NCI-H2081 (cell line): ENCODE results near the gene GOLGA8T.
"Not testable (repeated sequence)": the region's sequence is repeated elsewhere in the genome, so short reads cannot be mapped to it uniquely, and the experiment has no call there.

Experiments
- DNase-seq, 2 experiments: peaks; one replicate each; lab custom pipeline; 2025; lab: John Stamatoyannopoulos, UW

The GOLGA8T gene, protein sequence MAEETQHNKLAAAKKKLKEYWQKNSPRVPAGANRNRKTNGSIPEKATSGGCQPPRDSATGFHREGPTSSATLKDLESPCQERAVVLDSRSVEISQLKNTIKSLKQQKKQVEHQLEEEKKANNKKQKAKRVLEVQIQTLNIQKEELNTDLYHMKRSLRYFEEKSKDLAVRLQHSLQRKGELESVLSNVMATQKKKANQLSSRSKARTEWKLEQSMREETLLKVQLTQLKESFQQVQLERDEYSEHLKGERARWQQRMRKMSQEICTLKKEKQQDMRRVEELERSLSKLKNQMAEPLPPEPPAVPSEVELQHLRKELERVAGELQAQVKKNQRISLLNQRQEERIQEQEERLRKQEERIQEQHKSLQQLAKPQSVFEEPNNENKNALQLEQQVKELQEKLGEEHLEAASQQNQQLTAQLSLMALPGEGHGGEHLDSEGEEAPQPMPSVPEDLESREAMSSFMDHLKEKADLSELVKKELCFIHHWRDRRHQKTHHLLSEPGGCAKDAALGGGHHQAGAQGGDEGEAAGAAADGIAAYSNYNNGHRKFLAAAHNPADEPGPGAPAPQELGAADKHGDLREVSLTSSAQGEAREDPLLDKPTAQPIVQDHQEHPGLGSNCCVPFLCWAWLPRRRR

DNA sequence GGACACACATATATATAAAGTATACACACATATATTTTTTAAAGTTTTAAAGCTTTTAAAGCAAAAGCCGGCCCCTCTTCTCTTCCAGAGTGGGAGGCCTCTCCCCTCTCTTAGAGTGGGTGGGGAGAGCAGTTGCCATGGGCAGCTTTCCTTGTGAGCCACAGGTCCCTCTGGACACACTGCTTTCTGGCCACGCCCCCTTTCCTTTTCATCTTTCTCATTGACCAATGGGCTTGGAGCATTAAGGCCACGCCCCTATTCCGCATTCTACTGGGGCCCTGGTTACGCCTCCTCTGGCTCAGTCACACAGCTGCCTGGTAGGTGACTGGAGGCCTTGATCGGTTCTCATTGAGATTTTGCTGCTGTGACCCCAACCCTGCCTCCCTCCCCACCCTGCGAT is at the start of gene GOLGA8T:
TSS of gene GOLGA8T (plus strand) at position 301 of the 400 bp plus-strand sequence. CDS start at position 399, 98 bp downstream.
- DNase-seq = not testable (repeated sequence)

DNA sequence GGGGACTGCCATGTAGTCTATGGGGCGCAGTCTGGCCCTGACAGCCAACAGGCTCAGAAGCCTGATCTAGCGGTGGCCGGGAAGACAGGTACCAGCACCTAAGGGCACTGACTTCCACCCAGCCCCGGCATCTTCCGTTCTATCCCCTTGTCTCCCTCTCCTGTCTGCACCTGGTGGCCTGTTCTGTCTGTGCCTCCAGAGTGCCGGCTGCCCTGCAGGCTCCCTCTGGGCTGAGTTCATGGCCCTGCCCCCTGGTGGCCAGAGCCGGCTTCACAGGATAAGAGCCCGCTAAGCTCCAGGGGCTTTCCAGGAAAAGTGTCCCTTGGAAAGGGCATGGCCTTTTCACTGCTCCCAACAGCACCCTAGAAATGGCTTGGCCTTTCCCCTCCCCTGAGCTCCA is 37.0 kb upstream of the GOLGA8T start:
- DNase-seq = not testable (repeated sequence)

DNA sequence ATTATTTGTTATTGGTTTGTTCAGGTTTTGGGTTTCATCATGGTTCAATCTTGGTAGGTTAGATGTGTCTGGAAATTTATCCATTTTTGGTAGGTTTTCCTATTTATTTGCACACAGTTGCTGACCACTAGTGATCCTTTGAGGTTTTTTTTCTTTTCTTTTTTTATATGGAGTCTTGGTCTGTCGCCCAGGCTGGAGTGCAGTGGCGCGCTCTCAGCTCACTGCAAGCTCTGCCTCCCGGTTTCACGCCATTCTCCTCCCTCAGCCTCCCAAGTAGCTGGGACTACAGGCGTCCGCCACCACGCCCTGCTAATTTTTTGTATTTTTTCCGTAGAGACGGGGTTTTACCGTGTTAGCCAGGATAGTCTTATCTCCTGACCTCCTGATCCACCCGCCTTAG is 32.0 kb upstream of the GOLGA8T start:
- DNase-seq = not testable (repeated sequence)

DNA sequence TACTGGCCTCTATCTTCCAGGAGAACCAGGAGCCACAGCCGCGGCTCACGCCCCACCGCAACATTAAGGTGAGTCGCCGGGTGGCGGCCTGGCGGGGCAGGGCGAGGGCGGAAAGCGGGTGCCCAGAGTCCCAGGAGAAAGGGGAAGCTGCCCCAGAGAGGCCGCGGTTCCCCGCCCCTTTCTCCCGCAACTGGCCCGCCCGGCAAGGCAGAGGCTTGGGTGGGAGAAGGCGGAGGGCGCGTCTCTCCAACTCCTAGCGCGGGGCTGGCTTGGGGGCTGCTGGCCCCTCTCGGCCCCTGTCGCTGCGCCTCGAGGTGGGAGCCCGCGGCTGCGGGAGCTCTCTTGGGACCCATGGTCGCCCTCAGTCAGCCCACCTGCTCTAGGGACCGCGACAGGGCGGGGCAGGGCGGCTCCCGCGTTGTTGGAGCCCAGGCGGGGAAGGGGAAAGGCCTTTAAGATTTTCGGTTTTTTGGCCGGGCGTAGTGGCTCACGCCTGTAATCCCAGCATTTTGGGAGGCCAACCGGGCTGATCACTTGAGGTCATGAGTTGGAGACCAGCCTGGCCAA is 30.8 kb upstream of the GOLGA8T start:
- DNase-seq = not testable (repeated sequence)

DNA sequence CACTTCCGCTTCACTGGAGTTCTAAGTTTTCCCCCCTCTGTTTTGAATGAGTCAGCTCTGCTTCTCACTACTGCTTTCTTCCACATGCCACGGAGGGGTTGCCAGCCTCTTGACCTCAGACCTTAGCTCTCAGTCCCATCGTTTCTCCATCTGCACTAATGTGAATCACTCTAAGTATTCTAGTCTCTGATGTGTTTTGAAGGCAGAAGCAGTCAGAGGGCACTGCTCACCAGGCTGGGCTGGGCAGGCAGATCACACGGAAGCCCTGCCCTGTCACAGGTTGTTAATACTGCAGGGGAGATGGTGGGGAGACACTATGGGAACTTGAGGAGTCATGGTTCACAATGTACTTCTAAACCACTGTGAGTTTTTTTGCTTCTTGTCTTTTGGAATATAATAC is 24.3 kb upstream of the GOLGA8T start:
- not testable (repeated sequence) for DNase-seq

DNA sequence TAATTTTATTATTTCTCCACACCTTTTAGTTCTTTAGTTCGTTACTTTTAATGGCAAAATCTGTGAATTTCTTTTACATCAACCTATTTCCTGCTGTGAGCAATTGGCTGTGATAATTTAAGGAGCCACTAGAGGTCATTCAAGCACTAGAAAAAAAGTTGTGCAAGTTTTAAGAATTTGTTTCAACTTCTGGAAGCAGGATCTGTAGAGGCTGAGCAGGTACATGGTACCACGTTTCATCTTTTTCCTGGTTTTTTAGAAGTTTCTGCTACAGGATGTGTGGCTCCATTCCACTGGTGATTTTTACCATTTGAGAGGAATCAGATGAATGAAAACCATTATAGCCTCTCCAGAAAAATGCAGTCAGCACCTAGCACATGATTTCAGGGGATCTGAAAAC is 4.8 kb upstream of the GOLGA8T start:
- not testable (repeated sequence) for DNase-seq

DNA sequence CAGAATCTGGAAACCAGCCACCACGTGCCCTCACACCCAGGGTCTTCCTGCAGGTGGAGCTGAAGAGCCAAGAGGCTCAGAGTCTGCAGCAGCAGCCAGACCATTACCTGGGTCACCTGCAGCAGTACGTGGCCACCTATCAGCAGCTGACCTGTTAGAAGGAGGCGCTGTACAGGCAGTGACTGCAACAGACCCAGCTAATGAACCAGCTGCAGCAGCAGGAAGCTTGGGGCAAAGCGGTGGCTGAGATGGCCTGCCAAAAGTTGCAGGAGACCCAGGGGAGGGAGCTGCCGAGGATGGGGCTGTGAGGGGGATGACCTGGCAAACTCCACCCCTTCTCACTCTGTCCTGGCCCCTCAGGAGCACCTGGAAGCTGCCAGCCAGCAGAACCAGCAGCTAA is 8.4 kb downstream of the GOLGA8T start:
- not testable (repeated sequence) for DNase-seq

DNA sequence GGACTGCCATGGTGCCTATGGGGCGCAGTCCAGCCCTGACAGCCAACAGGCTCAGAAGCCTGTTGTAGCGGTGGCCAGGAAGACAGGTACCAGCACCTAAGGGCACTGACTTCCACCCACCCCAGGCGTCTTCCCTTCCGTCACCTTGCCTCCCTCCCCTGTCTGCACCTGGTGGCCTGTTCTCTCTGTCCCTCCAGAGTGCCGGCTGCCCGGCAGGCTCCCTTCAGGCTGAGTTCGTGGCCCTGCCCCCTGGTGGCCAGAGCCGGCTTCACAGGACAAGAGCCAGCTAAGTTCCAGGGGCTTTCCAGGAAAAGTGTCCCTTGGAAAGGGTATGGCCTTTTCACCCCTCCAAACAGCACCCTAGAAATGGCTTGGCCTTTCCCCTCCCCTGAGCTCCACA is 15.0 kb downstream of the GOLGA8T start:
- DNase-seq = not testable (repeated sequence)

DNA sequence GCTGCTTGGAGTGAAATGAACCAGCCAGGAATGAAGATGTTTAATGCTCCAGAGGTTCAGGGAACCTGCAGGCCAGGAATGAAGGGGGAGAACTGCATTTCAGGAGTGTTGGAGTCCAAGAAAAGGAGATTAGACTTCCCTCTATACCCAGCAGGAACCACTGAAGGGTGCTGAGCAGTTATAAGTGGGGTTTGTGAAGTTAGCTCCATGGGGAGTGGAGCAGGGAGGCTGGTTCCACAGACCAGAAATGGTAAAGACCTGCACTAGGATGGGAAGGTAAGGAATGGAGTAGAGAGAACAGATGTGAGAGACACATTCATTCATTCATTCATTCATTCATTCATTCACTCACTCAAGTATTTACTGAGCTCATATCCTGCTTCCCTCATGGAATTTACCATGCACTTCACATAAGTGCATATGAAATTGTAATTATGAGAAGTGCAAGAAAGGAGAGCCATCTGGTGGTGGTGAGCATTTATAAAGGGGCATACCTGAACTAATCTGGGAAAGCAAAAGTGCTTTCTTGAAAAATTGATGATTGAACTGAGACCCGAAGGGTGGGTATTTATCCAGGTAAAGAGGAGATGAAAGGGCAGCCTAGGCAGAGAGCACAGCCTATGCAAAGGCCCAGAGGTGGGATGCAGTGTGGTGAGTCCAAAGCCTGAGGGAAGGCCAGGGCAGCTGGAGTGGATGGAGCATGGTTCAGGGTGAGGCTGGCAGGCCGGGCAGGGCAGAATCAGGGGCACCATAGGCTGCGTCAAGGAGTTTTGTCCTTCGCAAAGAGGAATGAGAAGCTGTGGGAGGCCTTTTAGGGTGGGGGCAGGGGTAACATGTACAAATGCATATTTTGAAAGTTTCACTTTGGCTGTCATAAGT is 27.9 kb downstream of the GOLGA8T start:
- DNase-seq = not testable (repeated sequence)

DNA sequence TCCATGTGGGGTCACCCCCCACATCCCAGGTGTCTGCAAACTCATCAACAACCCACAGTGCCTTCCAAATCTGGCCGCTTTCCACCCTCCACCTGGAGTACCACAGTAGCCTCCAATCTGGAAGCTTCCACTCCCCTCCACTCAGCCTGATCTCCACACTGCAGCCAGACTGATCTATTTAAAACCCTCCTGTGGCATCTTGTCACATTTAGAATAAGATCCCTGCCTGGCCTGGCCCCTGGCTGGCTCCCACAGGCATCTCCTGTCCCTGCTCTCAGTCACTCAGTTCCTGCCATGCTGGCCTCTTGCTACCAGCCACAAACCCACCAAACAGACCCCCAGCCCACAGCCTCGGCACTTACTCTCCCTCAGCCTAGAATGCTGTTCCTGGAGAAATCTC is 28.9 kb downstream of the GOLGA8T start:
- not testable (repeated sequence) for DNase-seq

DNA sequence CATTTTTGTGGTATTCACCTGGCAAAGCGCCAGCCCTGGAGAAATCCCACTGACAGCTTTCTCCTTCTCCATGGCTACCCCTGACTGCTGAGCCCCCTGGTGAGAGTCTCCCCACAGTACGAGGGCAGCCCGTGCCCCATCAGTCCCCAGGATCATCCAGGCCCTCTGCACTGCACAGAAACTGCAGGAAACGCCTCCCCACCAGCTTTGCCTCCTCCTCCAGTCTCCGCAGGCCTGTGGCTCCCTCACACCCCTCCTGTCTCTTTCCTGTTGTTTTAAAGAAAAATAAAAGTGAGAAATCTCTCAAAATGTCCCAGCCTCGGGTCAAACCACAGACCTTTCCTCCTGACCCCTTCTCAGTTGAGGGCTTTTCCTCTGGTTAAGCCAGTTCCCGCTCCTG is 29.4 kb downstream of the GOLGA8T start:
- not testable (repeated sequence) for DNase-seq

DNA sequence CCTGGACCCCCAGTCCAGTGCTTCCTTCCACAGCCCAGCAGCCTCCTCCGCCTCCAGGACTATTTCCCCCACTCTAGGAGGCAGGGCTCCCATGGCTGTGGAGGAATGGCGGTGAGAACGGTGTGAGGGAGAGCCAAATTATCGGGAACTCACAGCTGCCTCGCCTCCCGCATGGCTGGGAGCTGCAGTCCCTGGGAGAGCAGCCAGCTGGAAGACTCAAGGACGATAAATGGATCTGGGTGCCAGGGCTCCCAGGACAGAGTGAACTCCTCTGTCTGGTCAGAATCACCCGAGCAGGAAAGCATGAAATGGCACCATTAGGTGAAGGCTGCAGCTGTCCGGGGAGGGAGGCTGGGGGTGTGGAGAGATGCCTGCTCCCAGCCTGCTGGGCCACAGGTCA is 32.6 kb downstream of the GOLGA8T start:
- DNase-seq = not testable (repeated sequence)

DNA sequence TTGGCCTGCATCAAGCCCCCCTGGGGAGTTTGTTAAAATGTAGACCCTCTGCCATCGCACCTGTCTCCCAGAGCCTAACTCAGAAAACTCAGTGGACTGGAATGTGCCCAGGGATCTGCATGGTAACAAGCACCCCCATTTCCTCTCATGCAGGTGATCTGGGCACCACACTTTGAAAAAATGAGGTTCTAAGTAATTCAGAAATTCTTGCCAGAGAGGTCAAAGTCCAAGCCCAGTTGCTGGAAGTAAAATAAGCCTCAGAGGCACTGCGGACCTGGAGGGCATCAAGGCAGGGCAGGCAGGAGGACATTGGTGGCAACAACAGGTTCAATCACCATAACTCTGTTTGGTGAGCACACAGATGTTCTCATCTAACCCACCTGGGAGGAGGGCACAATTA is 33.0 kb downstream of the GOLGA8T start:
- DNase-seq = not testable (repeated sequence)

DNA sequence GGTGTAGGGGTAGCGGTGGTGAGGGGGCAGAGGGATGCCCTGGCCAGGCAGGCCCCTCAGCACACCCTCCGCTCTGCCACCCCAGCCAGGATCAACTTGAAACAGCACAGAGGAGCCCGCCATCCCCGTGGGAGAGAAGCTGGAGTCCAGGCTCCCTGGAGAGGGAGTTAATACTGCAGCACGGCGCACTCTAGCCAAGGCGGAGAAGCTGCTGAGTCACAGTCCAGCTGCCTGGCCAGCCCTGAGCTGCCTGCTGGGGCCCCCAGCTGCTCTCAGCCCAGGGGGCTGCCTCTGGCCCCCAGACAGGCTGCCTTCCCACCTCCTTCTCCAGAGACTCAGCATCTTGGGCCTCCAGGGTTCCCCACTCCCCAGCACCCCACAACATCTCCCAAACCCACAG is 36.6 kb downstream of the GOLGA8T start:
- DNase-seq = not testable (repeated sequence)

DNA sequence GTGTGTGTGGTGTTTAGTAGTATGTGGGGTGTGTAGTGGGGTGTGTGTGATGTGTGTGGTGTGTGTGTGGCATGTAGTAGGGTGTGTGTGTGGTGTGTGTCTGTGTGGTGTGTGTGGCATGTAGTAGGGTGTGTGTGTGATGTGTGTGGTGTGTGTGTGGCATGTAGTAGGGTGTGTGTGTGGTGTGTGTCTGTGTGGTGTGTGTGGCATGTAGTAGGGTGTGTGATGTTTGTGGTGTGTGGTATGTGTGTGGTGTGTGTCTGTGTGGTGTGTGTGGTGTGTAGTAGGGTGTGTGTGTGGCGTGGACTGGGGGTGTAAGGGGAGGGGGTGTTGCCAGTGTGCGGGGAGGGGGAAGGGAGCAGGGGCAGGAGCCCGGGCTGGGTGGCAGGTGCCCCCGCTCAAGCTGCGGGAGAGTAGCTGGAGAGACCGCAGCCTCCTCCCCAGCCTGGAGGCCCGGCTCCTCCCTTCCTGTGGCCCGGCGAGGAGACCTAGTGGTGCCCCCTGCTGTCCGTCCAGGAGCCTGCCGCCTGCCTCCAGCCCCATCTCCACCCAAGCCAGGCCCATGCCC is 38.3 kb downstream of the GOLGA8T start:
- not testable (repeated sequence) for DNase-seq

DNA sequence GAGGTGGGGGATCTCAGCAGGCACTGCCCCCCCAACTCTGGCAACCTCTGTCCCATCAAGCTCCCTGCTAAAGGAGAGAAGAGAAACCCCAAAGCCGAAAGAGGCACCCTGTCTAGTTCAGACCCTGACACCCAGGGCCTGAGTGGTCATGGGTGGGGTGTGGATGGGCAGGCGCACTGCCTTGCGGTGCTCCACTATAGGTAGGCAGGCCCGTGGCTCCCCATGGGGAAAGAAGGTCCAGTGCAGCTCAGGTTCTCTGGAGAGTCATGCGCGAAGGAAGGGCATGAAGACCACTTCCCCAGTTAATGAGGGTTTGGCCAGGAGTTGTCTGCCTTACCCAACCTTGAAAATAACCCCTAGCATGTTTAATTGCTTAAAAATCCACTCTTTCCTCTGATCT is 40.4 kb downstream of the GOLGA8T start:
- not testable (repeated sequence) for DNase-seq

DNA sequence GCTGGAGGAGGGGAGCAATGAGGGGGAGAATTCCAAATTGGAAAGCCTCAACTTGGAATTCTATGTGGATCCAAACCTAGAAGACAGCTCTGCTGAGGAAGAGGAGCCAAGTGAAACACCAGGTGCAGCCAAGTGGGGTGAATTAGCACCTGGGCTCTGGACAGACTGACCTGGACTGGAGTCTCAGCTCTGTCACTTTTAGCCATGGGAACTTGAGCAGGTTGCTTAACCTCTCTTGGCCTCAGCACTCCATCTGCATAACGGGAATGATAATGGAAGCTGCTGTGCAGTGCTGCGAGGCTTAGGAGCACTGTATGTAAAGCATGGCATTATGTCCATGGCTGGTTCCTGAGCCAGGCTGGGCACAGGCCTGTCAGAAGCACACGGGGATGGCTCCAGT is 41.8 kb downstream of the GOLGA8T start:
- not testable (repeated sequence) for DNase-seq

DNA sequence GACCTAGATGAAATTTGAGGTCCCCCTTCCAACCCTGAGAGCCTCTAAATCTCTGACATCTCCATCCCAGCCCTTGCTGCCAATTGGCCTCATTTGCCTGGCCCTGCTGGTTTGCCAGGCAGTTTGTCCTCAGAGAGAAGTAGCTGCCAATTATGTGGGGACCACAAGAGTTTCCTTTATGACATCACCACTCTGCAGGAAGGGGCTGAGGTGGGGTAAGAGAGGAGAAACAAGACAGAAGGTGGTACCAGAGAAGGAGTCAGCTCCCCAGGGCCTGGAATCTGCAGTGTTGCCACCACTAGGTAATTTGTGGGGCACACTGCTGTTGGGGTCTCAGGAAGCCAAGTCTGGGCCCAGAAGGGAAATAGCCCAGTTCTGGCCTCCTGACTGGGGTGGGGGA is 45.0 kb downstream of the GOLGA8T start:
- DNase-seq = not testable (repeated sequence)

DNA sequence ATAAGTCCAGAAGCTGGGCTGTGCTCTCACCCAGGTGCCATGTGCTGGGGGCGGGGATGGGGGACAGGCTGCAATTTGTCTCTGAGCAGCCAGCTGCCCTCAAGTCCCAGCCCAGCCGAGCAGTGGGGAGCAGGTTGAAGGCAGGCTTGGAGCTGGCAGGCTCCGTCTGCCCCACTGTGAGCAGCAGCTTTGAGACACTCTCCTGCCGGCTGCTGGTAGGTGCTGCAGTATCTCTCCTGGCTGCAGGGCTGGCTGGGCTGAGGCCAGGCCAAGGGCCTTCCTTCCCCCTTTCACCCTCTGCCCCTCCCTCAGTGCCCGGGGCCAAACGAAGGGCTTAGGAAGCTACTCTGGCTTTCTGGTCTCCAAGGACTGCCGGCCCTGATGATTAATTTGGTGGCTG is 50.6 kb downstream of the GOLGA8T start:
- DNase-seq = not testable (repeated sequence)

DNA sequence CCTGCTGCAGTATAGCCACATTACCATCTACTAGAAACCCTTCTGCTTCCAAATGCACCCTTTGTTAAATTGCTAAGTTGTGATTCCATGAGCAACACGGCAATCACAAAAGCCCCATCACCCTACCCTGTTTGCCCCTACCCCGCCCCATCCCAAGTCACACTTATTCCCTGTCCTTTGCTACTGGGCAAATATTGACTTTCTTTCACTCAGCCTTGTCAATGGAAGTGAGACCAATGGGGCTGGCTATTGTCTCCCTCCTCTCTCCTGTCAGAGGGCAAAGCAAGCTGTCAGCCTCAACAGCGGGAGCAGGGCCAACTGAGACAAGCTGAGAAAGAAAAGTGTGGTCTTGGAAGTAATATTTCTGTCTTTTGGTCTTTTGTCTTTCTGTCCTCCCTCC is 52.6 kb downstream of the GOLGA8T start:
- DNase-seq = not testable (repeated sequence)

DNA sequence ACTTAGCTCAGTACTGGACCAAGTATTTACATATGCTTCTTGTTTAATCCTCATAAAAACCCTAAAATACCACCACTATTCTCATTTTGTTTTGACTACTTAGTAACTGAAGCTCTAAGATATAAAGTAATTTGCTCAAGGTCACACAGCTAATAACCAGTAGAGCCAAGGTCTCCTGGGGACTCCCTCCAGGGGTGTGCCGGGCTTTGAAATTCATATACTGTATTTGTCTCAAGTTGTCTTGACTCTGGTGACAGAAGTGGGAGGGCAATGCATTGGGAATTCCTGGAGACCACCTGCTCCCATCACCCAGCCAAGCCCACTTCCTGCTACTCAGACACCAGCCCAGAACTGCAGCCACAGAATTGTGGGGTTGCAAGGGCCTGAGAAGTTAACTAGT is 54.9 kb downstream of the GOLGA8T start:
- not testable (repeated sequence) for DNase-seq

DNA sequence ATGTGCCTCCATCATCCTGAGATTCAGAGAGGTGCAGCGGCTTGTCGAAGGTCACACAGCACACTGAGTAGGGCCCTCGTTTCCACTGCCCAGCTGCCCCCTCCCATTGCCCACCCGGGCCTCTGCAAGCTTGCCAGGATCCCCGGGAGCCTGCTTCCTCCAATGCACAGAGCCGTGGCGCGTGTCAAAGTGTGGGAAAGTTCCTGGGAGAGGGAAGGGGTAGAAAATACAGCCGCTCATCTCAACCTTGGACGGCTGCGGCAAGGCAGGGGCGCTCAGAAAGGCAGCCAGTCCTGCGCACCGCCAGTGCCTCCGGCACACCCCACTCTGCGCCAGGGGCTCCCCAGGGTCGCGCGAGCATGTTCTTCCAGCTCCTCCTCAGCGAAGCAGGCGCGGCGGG is 56.3 kb downstream of the GOLGA8T start:
- not testable (repeated sequence) for DNase-seq
